A549 (cell line): ENCODE measurements around the gene R3HDM2.

Experiments used
- CHD2 ChIP-seq: fragments of 150-350 bp; IDR thresholded peaks from 2 replicates; pipeline ENCODE4 v1.6.1; 2014; ENCODE audit warnings: low read length; ENCODE audit not compliant: partially characterized antibody
- EP300 ChIP-seq, 2 experiments: fragments of >200 bp; sonication (Bioruptor Twin); formaldehyde crosslinking; IDR thresholded peaks; 2 replicates in 1 of 2; 3 replicates in 1 of 2; pipeline ENCODE4 v1.6.1; 2016 to 2017
- ESRRA ChIP-seq: fragments of 150-350 bp; IDR thresholded peaks from 2 replicates; pipeline ENCODE4 v1.6.1; 2014; ENCODE audit warnings: mild to moderate bottlenecking, low read length, borderline replicate concordance
- FOSB ChIP-seq: fragments of 250-450 bp; sonication (Bioruptor Pico); IDR thresholded peaks from 2 replicates; pipeline ENCODE4 v1.5.0; 2020; ENCODE audit warnings: mild to moderate bottlenecking, moderate library complexity
- FOSL2 ChIP-seq, 2 experiments: fragments of 450-650 bp in 1 of 2; fragments of >200 bp in 1 of 2; sonication (Bioruptor Twin) in 1 of 2; formaldehyde crosslinking; IDR thresholded peaks; 2 replicates each; pipeline versions ENCODE4 v1.5.0 to v1.6.1; 2016 to 2020; ENCODE audit warnings: mild to moderate bottlenecking in 1 of 2, moderate library complexity in 1 of 2
- JUNB ChIP-seq: fragments of >200 bp; sonication (Bioruptor Twin); formaldehyde crosslinking; IDR thresholded peaks from 2 replicates; pipeline ENCODE4 v1.6.1; 2016
- MYC ChIP-seq: IDR thresholded peaks from 2 replicates; pipeline ENCODE4 v1.6.1; 2012; ENCODE audit warnings: mild to moderate bottlenecking, inconsistent platforms, low read length, improper control_type of control experiment, borderline replicate concordance
- NR3C1 ChIP-seq: fragments of >200 bp; sonication (Bioruptor Twin); formaldehyde crosslinking; IDR thresholded peaks from 3 replicates; pipeline ENCODE4 v1.6.1; 2017
- POLR2A ChIP-seq: IDR thresholded peaks from 2 replicates; pipeline ENCODE4 v1.6.1; 2012; ENCODE audit warnings: mild to moderate bottlenecking, low read length
- POLR2AphosphoS2 ChIP-seq: conservative IDR thresholded peaks from 2 replicates; pipeline ENCODE4 v1.6.1; 2012; ENCODE audit warnings: low read length, improper control_type of control experiment, inconsistent platforms
- RAD21 ChIP-seq, 2 experiments: fragments of >200 bp in 1 of 2; sonication (Bioruptor Twin) in 1 of 2; formaldehyde crosslinking in 1 of 2; IDR thresholded peaks in 1 of 2; conservative IDR thresholded peaks in 1 of 2; 2 replicates in 1 of 2; 3 replicates in 1 of 2; pipeline ENCODE4 v1.6.1; 2012 to 2018; ENCODE audit warnings: inconsistent platforms in 1 of 2
- TF ChIP-seq, protein P1 (sequence below): fragments of >200 bp; sonication (Bioruptor Twin); formaldehyde crosslinking; IDR thresholded peaks from 3 replicates; pipeline ENCODE4 v1.5.1; 2016
- TF ChIP-seq, protein P2 (sequence below): fragments of 150-350 bp; IDR thresholded peaks from 2 replicates; pipeline ENCODE4 v1.6.1; 2014; ENCODE audit warnings: low read depth, mild to moderate bottlenecking, low read length

DNA sequence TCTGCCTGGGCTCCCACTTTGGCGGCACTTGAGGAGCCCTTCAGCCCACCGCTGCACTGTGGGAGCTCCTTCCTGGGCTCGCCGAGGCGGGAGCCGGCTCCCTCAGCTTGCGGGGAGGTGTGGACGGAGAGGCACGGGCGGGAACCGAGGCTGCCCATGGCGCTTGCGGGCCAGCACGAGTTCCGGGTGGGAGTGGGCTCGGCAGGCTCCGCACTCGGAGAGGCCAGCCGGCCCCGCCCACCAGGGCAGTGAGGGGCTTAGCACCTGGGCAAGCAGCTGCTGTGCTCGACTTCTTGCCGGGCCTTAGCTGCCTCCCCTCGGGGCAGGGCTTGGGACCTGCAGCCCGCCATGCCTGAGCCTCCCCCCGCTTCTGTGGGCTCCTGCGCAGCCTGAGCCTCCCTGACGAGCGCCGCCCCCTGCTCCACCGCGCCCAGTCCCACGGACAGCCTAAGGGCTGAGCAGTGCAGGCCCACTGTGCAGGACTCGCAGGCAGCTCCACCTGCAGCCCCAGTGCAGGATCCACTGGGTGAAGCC is 44.6 kb downstream of the R3HDM2 start:
- no peak for TF ChIP-seq FOSB (CRISPR knock-in tag)
- TF ChIP-seq, protein P1, sequence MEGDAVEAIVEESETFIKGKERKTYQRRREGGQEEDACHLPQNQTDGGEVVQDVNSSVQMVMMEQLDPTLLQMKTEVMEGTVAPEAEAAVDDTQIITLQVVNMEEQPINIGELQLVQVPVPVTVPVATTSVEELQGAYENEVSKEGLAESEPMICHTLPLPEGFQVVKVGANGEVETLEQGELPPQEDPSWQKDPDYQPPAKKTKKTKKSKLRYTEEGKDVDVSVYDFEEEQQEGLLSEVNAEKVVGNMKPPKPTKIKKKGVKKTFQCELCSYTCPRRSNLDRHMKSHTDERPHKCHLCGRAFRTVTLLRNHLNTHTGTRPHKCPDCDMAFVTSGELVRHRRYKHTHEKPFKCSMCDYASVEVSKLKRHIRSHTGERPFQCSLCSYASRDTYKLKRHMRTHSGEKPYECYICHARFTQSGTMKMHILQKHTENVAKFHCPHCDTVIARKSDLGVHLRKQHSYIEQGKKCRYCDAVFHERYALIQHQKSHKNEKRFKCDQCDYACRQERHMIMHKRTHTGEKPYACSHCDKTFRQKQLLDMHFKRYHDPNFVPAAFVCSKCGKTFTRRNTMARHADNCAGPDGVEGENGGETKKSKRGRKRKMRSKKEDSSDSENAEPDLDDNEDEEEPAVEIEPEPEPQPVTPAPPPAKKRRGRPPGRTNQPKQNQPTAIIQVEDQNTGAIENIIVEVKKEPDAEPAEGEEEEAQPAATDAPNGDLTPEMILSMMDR: no peak
- TF ChIP-seq POLR2A: no peak
- TF ChIP-seq RAD21 (conservative IDR thresholded peaks at IDR 0.05 in 1 of 2, IDR thresholded peaks at IDR 0.05 in 1 of 2): no peak
- no peak for TF ChIP-seq CHD2
- TF ChIP-seq NR3C1: no peak
- no peak for TF ChIP-seq FOSL2 (IDR thresholded peaks at IDR 0.05)
- no peak for TF ChIP-seq FOSL2 (CRISPR knock-in tag; IDR thresholded peaks at IDR 0.05)
- TF ChIP-seq, protein P2, sequence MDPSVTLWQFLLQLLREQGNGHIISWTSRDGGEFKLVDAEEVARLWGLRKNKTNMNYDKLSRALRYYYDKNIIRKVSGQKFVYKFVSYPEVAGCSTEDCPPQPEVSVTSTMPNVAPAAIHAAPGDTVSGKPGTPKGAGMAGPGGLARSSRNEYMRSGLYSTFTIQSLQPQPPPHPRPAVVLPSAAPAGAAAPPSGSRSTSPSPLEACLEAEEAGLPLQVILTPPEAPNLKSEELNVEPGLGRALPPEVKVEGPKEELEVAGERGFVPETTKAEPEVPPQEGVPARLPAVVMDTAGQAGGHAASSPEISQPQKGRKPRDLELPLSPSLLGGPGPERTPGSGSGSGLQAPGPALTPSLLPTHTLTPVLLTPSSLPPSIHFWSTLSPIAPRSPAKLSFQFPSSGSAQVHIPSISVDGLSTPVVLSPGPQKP: no peak
- TF ChIP-seq ESRRA: no peak
- TF ChIP-seq JUNB: no peak
- TF ChIP-seq POLR2AphosphoS2: no peak
- TF ChIP-seq MYC: no peak
- TF ChIP-seq EP300 (IDR thresholded peaks at IDR 0.05): no peak
